ENCODE results near the gene FBXL7. TPM values are rescaled to one million over a fixed set of nuclear protein-coding genes. Genes with fewer than 3 reads are reported as not detected.

The FBXL7 gene
- polyA plus RNA-seq, 1 donor (not counting 4 experiments of a cell fraction or from before 2014, with no cell fraction given), result 0.22 TPM

DNA sequence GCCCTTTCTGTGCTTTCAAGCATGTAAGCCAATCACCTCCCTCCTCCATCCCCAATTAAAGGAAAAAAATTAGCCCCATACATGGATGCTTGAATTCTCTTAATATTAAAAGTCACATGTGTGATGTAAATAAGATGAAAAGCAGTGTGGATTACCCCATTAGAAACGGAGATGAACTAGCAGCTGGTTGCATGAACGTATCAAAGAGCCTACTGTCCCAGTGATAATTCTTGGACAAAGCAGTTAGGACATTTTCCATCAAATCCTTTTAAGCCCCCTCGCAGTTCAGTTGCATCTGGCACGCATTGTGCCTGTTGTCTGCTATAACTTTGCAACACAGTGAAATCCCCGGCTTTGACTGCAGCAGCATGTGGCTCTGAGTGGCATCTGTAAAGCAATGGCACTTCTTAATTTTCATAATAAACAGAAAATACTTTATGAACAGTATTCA is 285.6 kb downstream of the FBXL7 start:
- Histone ChIP-seq H3K79me2 (ENCODE audit: control insufficient read depth, insufficient read depth, low read length) (no peaks in the 10 kb centered on the region), H3K9ac (ENCODE audit: control insufficient read depth, extremely low read depth, insufficient read depth, low read length) (no peak overlapping the region), H3K9me3 (ENCODE audit: control insufficient read depth, low read depth, low read length) (no peaks in the 10 kb centered on the region), H3K36me3 (ENCODE audit: control insufficient read depth in 2 of 2, extremely low read depth in 1 of 2, insufficient read depth in 2 of 2, low read length in 2 of 2) (no peaks in the 10 kb centered on the region), H3K27ac (ENCODE audit: control insufficient read depth, insufficient read depth, low read length) (no peak overlapping the region), H2AFZ (ENCODE audit: control insufficient read depth, low read length) (no peak overlapping the region), H3K4me1 (ENCODE audit: control insufficient read depth, extremely low read depth, insufficient read depth, low read length) (no peaks in the 10 kb centered on the region), H3K27me3 (ENCODE audit: control insufficient read depth, extremely low read depth, insufficient read depth, low read length) (no peaks in the 10 kb centered on the region), H3K9me1 (ENCODE audit: control insufficient read depth, extremely low read depth, insufficient read depth, low read length) (no peaks in the 10 kb centered on the region), H4K20me1 (ENCODE audit: control insufficient read depth, extremely low read depth, insufficient read depth, low read length) (no peaks in the 10 kb centered on the region), H3K4me3 (ENCODE audit: control insufficient read depth in 2 of 3, extremely low read depth in 1 of 3, insufficient read depth in 2 of 3, low read depth in 1 of 3, low read length in 3 of 3) (no peak overlapping the region), H3K4me2 (ENCODE audit: control insufficient read depth, extremely low read depth, insufficient read depth, low read depth, low read length) (no peak overlapping the region)
- TF ChIP-seq, protein P1, sequence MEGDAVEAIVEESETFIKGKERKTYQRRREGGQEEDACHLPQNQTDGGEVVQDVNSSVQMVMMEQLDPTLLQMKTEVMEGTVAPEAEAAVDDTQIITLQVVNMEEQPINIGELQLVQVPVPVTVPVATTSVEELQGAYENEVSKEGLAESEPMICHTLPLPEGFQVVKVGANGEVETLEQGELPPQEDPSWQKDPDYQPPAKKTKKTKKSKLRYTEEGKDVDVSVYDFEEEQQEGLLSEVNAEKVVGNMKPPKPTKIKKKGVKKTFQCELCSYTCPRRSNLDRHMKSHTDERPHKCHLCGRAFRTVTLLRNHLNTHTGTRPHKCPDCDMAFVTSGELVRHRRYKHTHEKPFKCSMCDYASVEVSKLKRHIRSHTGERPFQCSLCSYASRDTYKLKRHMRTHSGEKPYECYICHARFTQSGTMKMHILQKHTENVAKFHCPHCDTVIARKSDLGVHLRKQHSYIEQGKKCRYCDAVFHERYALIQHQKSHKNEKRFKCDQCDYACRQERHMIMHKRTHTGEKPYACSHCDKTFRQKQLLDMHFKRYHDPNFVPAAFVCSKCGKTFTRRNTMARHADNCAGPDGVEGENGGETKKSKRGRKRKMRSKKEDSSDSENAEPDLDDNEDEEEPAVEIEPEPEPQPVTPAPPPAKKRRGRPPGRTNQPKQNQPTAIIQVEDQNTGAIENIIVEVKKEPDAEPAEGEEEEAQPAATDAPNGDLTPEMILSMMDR (optimal IDR thresholded peaks at IDR 0.05 in 1 of 3, IDR thresholded peaks at IDR 0.05 in 1 of 3, conservative IDR thresholded peaks at IDR 0.05 in 1 of 3; ENCODE audit: extremely low read depth in 1 of 3, insufficient read depth in 2 of 3, low read length in 3 of 3), result no peak
- no peak for TF ChIP-seq EZH2 (IDR thresholded peaks at IDR 0.05; ENCODE audit: low read length)
- dilution Hi-C loops (cut with MboI; ENCODE audit: extremely low pct_ligation_motif_present, low sequenced_read_pairs), result no loop called here
- FAIRE-seq, result no peak
- no peak for DNase-seq (ENCODE audit: low read depth, low spot score)

DNA sequence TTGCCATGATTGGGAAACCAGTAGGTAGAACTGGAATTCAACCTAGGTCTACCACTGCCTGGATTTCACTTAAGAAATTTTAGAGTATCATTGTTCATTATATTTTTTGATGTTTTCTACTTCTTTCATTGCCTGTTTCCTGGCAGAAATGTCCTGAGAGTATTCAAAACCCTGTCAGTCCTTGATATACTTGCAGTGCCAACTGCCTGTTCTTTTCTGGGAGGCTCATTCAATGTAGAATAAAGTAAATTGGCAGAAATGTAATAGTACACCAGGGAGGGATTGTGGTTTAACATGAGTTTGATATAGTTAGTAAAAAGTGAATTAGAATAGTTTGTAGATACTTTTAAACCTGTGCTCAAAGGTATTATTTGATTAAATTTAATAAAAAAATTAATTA is 286.3 kb downstream of the FBXL7 start:
- Histone ChIP-seq H3K9me1 (ENCODE audit: control insufficient read depth, extremely low read depth, insufficient read depth, low read length) (no peaks in the 10 kb centered on the region), H3K4me1 (ENCODE audit: control insufficient read depth, extremely low read depth, insufficient read depth, low read length) (no peaks in the 10 kb centered on the region), H3K27ac (ENCODE audit: control insufficient read depth, insufficient read depth, low read length) (no peak overlapping the region), H3K4me2 (ENCODE audit: control insufficient read depth, extremely low read depth, insufficient read depth, low read depth, low read length) (no peak overlapping the region), H3K9me3 (ENCODE audit: control insufficient read depth, low read depth, low read length) (no peaks in the 10 kb centered on the region), H3K9ac (ENCODE audit: control insufficient read depth, extremely low read depth, insufficient read depth, low read length) (no peak overlapping the region), H3K36me3 (ENCODE audit: control insufficient read depth in 2 of 2, extremely low read depth in 1 of 2, insufficient read depth in 2 of 2, low read length in 2 of 2) (no peaks in the 10 kb centered on the region), H3K27me3 (ENCODE audit: control insufficient read depth, extremely low read depth, insufficient read depth, low read length) (no peaks in the 10 kb centered on the region), H4K20me1 (ENCODE audit: control insufficient read depth, extremely low read depth, insufficient read depth, low read length) (no peaks in the 10 kb centered on the region), H3K79me2 (ENCODE audit: control insufficient read depth, insufficient read depth, low read length) (no peaks in the 10 kb centered on the region), H2AFZ (ENCODE audit: control insufficient read depth, low read length) (no peak overlapping the region), H3K4me3 (ENCODE audit: control insufficient read depth in 2 of 3, extremely low read depth in 1 of 3, insufficient read depth in 2 of 3, low read depth in 1 of 3, low read length in 3 of 3) (no peak overlapping the region)
- dilution Hi-C loops (cut with MboI; ENCODE audit: extremely low pct_ligation_motif_present, low sequenced_read_pairs), result no loop called here
- FAIRE-seq (no peak), DNase-seq (ENCODE audit: low read depth, low spot score) (no peak)
- TF ChIP-seq EZH2 (IDR thresholded peaks at IDR 0.05; ENCODE audit: low read length), result no peak
- TF ChIP-seq, protein P1 (optimal IDR thresholded peaks at IDR 0.05 in 1 of 3, IDR thresholded peaks at IDR 0.05 in 1 of 3, conservative IDR thresholded peaks at IDR 0.05 in 1 of 3; ENCODE audit: extremely low read depth in 1 of 3, insufficient read depth in 2 of 3, low read length in 3 of 3), result no peak
